Subcutaneous abdominal adipose tissue (tissue), 5 donors: ENCODE data around the gene MYH14.

Experiments
- H3K27ac ChIP-seq: one replicate; pipeline ENCODE4 v1.7.0; 2013; ENCODE audit warnings: low read depth, mild to moderate bottlenecking, inconsistent platforms, low read length, moderate library complexity
- H3K27me3 ChIP-seq, 5 donors: one replicate each; pipeline ENCODE4 v1.7.0; 2013; ENCODE audit warnings: low read length in 5 of 5, inconsistent platforms in 1 of 5; ENCODE audit not compliant: control insufficient read depth in 5 of 5, insufficient read depth in 4 of 5
- H3K36me3 ChIP-seq, 5 donors: one replicate each; pipeline ENCODE4 v1.7.0; 2013; ENCODE audit warnings: low read length in 5 of 5; ENCODE audit not compliant: control insufficient read depth in 5 of 5, insufficient read depth in 5 of 5
- H3K4me1 ChIP-seq, 5 donors: one replicate each; pipeline ENCODE4 v1.7.0; 2013; ENCODE audit warnings: low read length in 5 of 5, mild to moderate bottlenecking in 3 of 5, moderate library complexity in 1 of 5; ENCODE audit not compliant: control insufficient read depth in 5 of 5, insufficient read depth in 5 of 5
- H3K4me3 ChIP-seq, 5 donors: one replicate each; pipeline ENCODE4 v1.7.0; 2013; ENCODE audit warnings: low read length in 5 of 5, low read depth in 1 of 5
- H3K9ac ChIP-seq, 5 donors: one replicate each; pipeline ENCODE4 v1.7.0; 2013; ENCODE audit warnings: low read length in 5 of 5, mild to moderate bottlenecking in 4 of 5, moderate library complexity in 3 of 5
- H3K9me3 ChIP-seq, 5 donors: one replicate each; pipeline ENCODE4 v1.7.0; 2013; ENCODE audit warnings: low read length in 5 of 5; ENCODE audit not compliant: control insufficient read depth in 5 of 5
- donor health status: healthy.
- donor health status: healthy.
- donor health status: healthy.
- donor health status: healthy.
- donor health status: healthy.

The MYH14 gene

GRCh38 chr19:50264483-50265186, 61.2 kb downstream of the MYH14 start:
- peaks cover 0 to 4% (median 0%) of the 10 kb centered on the region in 5 donors for H3K27me3 ChIP-seq
- peaks cover 0 to 3% (median 0%) of the 10 kb centered on the region in 5 donors for H3K9me3 ChIP-seq
- H3K4me1 ChIP-seq, result no peaks in the 10 kb centered on the region
- H3K9ac ChIP-seq, result no peak overlapping the region
- no peak overlapping the region for H3K4me3 ChIP-seq
- no peak overlapping the region for H3K27ac ChIP-seq
- peaks cover 0 to 32% (median 11%) of the 10 kb centered on the region in 5 donors for H3K36me3 ChIP-seq

GRCh38 chr19:50266041-50266440, 62.6 kb downstream of the MYH14 start:
- H3K27ac ChIP-seq, result no peak overlapping the region
- H3K9me3 ChIP-seq, result peaks cover 0 to 3% (median 0%) of the 10 kb centered on the region in 5 donors
- peaks cover 0 to 30% (median 13%) of the 10 kb centered on the region in 5 donors for H3K36me3 ChIP-seq
- no peaks in the 10 kb centered on the region for H3K4me1 ChIP-seq
- peaks cover 0 to 4% (median 0%) of the 10 kb centered on the region in 5 donors for H3K27me3 ChIP-seq
- no peak overlapping the region for H3K4me3 ChIP-seq
- H3K9ac ChIP-seq, result no peak overlapping the region

- peaks cover 0 to 31% (median 17%) of the 10 kb centered on the region in 5 donors for H3K36me3 ChIP-seq
- H3K4me3 ChIP-seq, result no peak overlapping the region
- H3K27ac ChIP-seq, result no peak overlapping the region
- no peak overlapping the region for H3K9ac ChIP-seq
- H3K27me3 ChIP-seq, result peaks cover 0 to 4% (median 0%) of the 10 kb centered on the region in 5 donors
- H3K9me3 ChIP-seq, result peaks cover 0 to 3% (median 0%) of the 10 kb centered on the region in 5 donors
- no peaks in the 10 kb centered on the region for H3K4me1 ChIP-seq
Observed at GRCh38 chr19:50266896-50267295, 63.5 kb downstream of the MYH14 start.

- Histone ChIP-seq H3K4me3 (no peak overlapping the region), H3K27me3 (peaks cover 0 to 4% (median 0%) of the 10 kb centered on the region in 5 donors), H3K27ac (no peak overlapping the region), H3K9ac (no peak overlapping the region), H3K4me1 (no peaks in the 10 kb centered on the region), H3K36me3 (peaks cover 0 to 38% (median 19%) of the 10 kb centered on the region in 5 donors), H3K9me3 (peaks cover 0 to 3% (median 0%) of the 10 kb centered on the region in 5 donors)
Observed at GRCh38 chr19:50268041-50268440, 64.6 kb downstream of the MYH14 start.

- Histone ChIP-seq H3K9me3 (peaks cover 0 to 3% (median 0%) of the 10 kb centered on the region in 5 donors), H3K9ac (no peak overlapping the region), H3K27me3 (peaks cover 0 to 4% (median 0%) of the 10 kb centered on the region in 5 donors), H3K4me1 (no peaks in the 10 kb centered on the region), H3K4me3 (no peak overlapping the region), H3K27ac (no peak overlapping the region), H3K36me3 (peaks cover 0 to 34% (median 19%) of the 10 kb centered on the region in 5 donors)
Observed at GRCh38 chr19:50268501-50268900, 65.1 kb downstream of the MYH14 start.

- H3K4me3 ChIP-seq, result no peak overlapping the region
- no peaks in the 10 kb centered on the region for H3K4me1 ChIP-seq
- peaks cover 0 to 33% (median 19%) of the 10 kb centered on the region in 5 donors for H3K36me3 ChIP-seq
- no peak overlapping the region for H3K9ac ChIP-seq
- no peak overlapping the region for H3K27ac ChIP-seq
- peaks cover 0 to 3% (median 0%) of the 10 kb centered on the region in 5 donors for H3K9me3 ChIP-seq
- peaks cover 0 to 4% (median 0%) of the 10 kb centered on the region in 5 donors for H3K27me3 ChIP-seq
Observed at GRCh38 chr19:50269653-50270052, 66.2 kb downstream of the MYH14 start.

GRCh38 chr19:50272263-50272897, 69.0 kb downstream of the MYH14 start:
- Histone ChIP-seq H3K4me1 (no peaks in the 10 kb centered on the region), H3K36me3 (peaks cover 0 to 47% (median 27%) of the 10 kb centered on the region in 5 donors), H3K9me3 (peaks cover 0 to 3% (median 0%) of the 10 kb centered on the region in 5 donors), H3K4me3 (no peak overlapping the region), H3K9ac (no peak overlapping the region), H3K27me3 (peaks cover 0 to 4% (median 0%) of the 10 kb centered on the region in 5 donors), H3K27ac (no peak overlapping the region)

- H3K36me3 ChIP-seq, result peaks cover 0 to 42% (median 27%) of the 10 kb centered on the region in 5 donors
- H3K9ac ChIP-seq, result no peak overlapping the region
- H3K9me3 ChIP-seq, result no peaks in the 10 kb centered on the region
- H3K4me1 ChIP-seq, result no peaks in the 10 kb centered on the region
- no peak overlapping the region for H3K4me3 ChIP-seq
- H3K27me3 ChIP-seq, result no peaks in the 10 kb centered on the region
- no peak overlapping the region for H3K27ac ChIP-seq
Observed at GRCh38 chr19:50273821-50274220, 70.4 kb downstream of the MYH14 start.

GRCh38 chr19:50275577-50276368, 72.4 kb downstream of the MYH14 start:
- H3K9ac ChIP-seq, result no peak overlapping the region
- no peaks in the 10 kb centered on the region for H3K9me3 ChIP-seq
- no peak overlapping the region for H3K27ac ChIP-seq
- H3K4me3 ChIP-seq, result no peak overlapping the region
- H3K27me3 ChIP-seq, result no peaks in the 10 kb centered on the region
- peaks cover 0 to 49% (median 40%) of the 10 kb centered on the region in 5 donors for H3K36me3 ChIP-seq
- no peaks in the 10 kb centered on the region for H3K4me1 ChIP-seq
